ENCODE results near the gene GBP1. TPM values are rescaled to one million over a fixed set of nuclear protein-coding genes. Genes with fewer than 3 reads are reported as not detected.

GBP1 gene
- total RNA-seq, 1 experiment from 2014 or later = 0.15 TPM

DNA sequence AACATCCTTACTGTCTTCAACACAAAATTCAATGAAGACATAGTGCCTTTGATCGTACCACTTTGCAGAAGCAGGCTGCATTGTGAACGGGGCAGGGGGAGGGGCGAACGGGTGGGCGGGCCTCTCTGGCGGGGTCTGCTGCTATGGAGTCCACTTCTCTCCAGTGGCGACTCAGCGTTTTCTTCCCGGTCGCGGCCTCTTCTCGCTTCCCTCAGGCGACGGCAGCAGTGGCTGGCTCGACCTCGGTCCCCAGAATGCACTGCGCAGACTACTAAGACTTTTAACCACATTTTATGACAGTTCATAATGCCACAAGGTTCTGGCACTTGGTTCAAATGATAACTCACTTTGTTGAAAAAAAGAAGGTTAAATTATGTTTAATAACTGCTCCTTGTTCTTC is 39.7 kb upstream of the GBP1 start:
- TF ChIP-seq, protein P1, sequence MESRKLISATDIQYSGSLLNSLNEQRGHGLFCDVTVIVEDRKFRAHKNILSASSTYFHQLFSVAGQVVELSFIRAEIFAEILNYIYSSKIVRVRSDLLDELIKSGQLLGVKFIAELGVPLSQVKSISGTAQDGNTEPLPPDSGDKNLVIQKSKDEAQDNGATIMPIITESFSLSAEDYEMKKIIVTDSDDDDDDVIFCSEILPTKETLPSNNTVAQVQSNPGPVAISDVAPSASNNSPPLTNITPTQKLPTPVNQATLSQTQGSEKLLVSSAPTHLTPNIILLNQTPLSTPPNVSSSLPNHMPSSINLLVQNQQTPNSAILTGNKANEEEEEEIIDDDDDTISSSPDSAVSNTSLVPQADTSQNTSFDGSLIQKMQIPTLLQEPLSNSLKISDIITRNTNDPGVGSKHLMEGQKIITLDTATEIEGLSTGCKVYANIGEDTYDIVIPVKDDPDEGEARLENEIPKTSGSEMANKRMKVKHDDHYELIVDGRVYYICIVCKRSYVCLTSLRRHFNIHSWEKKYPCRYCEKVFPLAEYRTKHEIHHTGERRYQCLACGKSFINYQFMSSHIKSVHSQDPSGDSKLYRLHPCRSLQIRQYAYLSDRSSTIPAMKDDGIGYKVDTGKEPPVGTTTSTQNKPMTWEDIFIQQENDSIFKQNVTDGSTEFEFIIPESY (IDR thresholded peaks at IDR 0.05; ENCODE audit: extremely low read depth, insufficient replicate concordance, low read length) = no peak
- TF ChIP-seq YY1 (IDR thresholded peaks at IDR 0.05; ENCODE audit: extremely low read depth, insufficient replicate concordance, low read depth, low read length) (no peak), ATF3 (IDR thresholded peaks at IDR 0.05) (no peak), ZNF274 (IDR thresholded peaks at IDR 0.05; ENCODE audit: low read depth, low read length) (no peak), TCF7L2 (IDR thresholded peaks at IDR 0.05; ENCODE audit: borderline replicate concordance, extremely low read depth, insufficient read depth, insufficient read length) (no peak), POLR2AphosphoS5 (IDR thresholded peaks at IDR 0.05; ENCODE audit: low read depth, low read length) (no peak), SP1 (IDR thresholded peaks at IDR 0.05; ENCODE audit: low read depth) (no peak), MAX (IDR thresholded peaks at IDR 0.05) (no peak), EZH2phosphoT487 (IDR thresholded peaks at IDR 0.05; ENCODE audit: borderline replicate concordance) (no peak), ELF1 (IDR thresholded peaks at IDR 0.05; ENCODE audit: borderline replicate concordance, low read depth) (no peak), SRF (IDR thresholded peaks at IDR 0.05; ENCODE audit: low read depth) (no peak), EZH2 (IDR thresholded peaks at IDR 0.05) (no peak), FOSL1 (IDR thresholded peaks at IDR 0.05; ENCODE audit: low read depth) (no peak), CTCF (IDR thresholded peaks at IDR 0.05 in 2 of 3, conservative IDR thresholded peaks at IDR 0.05 in 1 of 3; ENCODE audit: borderline replicate concordance in 1 of 3, insufficient read depth in 1 of 3, low read depth in 2 of 3, low read length in 2 of 3) (no peak), RAD21 (IDR thresholded peaks at IDR 0.05; ENCODE audit: low read depth) (no peak), POLR2A (IDR thresholded peaks at IDR 0.05; ENCODE audit: borderline replicate concordance, extremely low read depth, insufficient read depth, insufficient read length) (no peak)
- TF ChIP-seq, protein P2, sequence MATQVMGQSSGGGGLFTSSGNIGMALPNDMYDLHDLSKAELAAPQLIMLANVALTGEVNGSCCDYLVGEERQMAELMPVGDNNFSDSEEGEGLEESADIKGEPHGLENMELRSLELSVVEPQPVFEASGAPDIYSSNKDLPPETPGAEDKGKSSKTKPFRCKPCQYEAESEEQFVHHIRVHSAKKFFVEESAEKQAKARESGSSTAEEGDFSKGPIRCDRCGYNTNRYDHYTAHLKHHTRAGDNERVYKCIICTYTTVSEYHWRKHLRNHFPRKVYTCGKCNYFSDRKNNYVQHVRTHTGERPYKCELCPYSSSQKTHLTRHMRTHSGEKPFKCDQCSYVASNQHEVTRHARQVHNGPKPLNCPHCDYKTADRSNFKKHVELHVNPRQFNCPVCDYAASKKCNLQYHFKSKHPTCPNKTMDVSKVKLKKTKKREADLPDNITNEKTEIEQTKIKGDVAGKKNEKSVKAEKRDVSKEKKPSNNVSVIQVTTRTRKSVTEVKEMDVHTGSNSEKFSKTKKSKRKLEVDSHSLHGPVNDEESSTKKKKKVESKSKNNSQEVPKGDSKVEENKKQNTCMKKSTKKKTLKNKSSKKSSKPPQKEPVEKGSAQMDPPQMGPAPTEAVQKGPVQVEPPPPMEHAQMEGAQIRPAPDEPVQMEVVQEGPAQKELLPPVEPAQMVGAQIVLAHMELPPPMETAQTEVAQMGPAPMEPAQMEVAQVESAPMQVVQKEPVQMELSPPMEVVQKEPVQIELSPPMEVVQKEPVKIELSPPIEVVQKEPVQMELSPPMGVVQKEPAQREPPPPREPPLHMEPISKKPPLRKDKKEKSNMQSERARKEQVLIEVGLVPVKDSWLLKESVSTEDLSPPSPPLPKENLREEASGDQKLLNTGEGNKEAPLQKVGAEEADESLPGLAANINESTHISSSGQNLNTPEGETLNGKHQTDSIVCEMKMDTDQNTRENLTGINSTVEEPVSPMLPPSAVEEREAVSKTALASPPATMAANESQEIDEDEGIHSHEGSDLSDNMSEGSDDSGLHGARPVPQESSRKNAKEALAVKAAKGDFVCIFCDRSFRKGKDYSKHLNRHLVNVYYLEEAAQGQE (IDR thresholded peaks at IDR 0.05; ENCODE audit: low read depth) = no peak
- ChIA-PET RAD21 (ENCODE audit: low non-redundant PET in 1 of 2, low total read pairs in 2 of 2, uncharacterized antibody in 2 of 2, unreplicated experiment in 2 of 2) (no interaction called here), CTCF (no interaction called here), POLR2A (no interaction called here)
- no peak overlapping the region for H3K4me2 ChIP-seq (ENCODE audit: low read length)
- H4K20me1 ChIP-seq (ENCODE audit: insufficient read depth) = no peaks in the 10 kb centered on the region
- no TSS peak for BruUV-seq (replicated peaks)
- no peaks in the 10 kb centered on the region for H3K36me3 ChIP-seq (ENCODE audit: control insufficient read depth in 1 of 2, insufficient read depth in 2 of 2, low read length in 2 of 2)
- H3K9me2 ChIP-seq (ENCODE audit: insufficient read depth) = no peaks in the 10 kb centered on the region
- H3K9ac ChIP-seq (ENCODE audit: low read length) = no peak overlapping the region
- no peak overlapping the region for H3K4me3 ChIP-seq (replicated peaks in 1 of 2; ENCODE audit: low read depth in 1 of 2, low read length in 2 of 2)
- no peaks in the 10 kb centered on the region for H3K4me1 ChIP-seq (ENCODE audit: control insufficient read depth in 1 of 2, insufficient read depth in 2 of 2, low read length in 2 of 2)
- intact Hi-C loops (cut with micrococcal nuclease) = no loop called here
- ATAC-seq = no peak
- H3K27ac ChIP-seq (ENCODE audit: low read depth, low read length) = no peak overlapping the region
- H3K27me3 ChIP-seq (ENCODE audit: insufficient read depth, low read length) = no peaks in the 10 kb centered on the region
- no peak for DNase-seq (ENCODE audit: low read depth, low spot score)
- H3K79me2 ChIP-seq (ENCODE audit: insufficient read depth, low read length) = no peaks in the 10 kb centered on the region
- no peaks in the 10 kb centered on the region for H3K9me3 ChIP-seq (ENCODE audit: control insufficient read depth in 1 of 2, insufficient read depth in 1 of 2, low read depth in 1 of 2, low read length in 2 of 2)
- H2AFZ ChIP-seq (ENCODE audit: low read depth, low read length, poor library complexity, severe bottlenecking) = no peak overlapping the region

Data from HCT116 (cell line).